ENCODE results near the gene ALX1. TPM values are rescaled to one million over a fixed set of nuclear protein-coding genes. Genes with fewer than 3 reads are reported as not detected.
"Not testable (repeated sequence)": the region's sequence is repeated elsewhere in the genome, so short reads cannot be mapped to it uniquely, and the experiment has no call there.

The ALX1 gene
- total RNA-seq, 1 experiment from 2014 or later: not detected

DNA sequence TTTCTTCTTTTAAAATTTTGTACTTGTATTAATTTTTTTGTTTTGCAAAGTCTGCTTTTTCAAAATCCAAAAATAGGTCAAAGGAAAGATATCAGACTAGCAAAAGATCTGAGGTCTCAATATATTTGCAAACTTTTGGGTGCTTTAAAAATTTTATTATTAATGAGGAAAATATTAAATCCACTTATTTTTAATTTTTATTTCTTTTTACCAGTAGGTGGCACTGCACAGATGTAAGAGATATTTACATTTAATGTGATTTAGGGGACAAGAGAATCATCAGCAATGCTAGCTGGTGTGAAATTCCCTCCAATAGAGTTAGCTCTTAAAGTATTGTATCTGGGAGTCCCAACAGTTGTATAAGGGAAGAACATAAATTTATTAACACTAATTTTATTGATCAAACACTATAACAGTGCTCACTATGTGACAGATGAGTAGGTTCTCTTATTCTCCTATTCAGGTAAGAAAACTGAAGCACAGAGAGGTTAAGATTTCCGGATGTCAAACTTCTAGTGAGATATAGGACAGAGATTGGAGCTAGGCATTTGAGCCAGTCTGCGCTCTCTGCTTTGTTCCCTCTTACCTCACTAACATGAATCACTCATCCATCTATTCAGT, 30.5 kb downstream of the ALX1 start:
- Histone ChIP-seq H3K4me2 (ENCODE audit: low read length) (no peak overlapping the region), H3K4me3 (replicated peaks in 1 of 2; ENCODE audit: low read depth in 1 of 2, low read length in 2 of 2) (no peak overlapping the region), H3K36me3 (ENCODE audit: control insufficient read depth in 1 of 2, insufficient read depth in 2 of 2, low read length in 2 of 2) (no peaks in the 10 kb centered on the region), H3K27ac (ENCODE audit: low read depth, low read length) (no peak overlapping the region), H3K79me2 (ENCODE audit: insufficient read depth, low read length) (no peaks in the 10 kb centered on the region), H4K20me1 (ENCODE audit: insufficient read depth) (no peaks in the 10 kb centered on the region), H3K4me1 (ENCODE audit: control insufficient read depth in 1 of 2, insufficient read depth in 2 of 2, low read length in 2 of 2) (no peaks in the 10 kb centered on the region), H2AFZ (ENCODE audit: low read depth, low read length, poor library complexity, severe bottlenecking) (no peak overlapping the region), H3K9ac (ENCODE audit: low read length) (no peak overlapping the region), H3K9me2 (ENCODE audit: insufficient read depth) (no peaks in the 10 kb centered on the region), H3K27me3 (ENCODE audit: insufficient read depth, low read length) (no peaks in the 10 kb centered on the region), H3K9me3 (ENCODE audit: control insufficient read depth in 1 of 2, insufficient read depth in 1 of 2, low read depth in 1 of 2, low read length in 2 of 2) (no peaks in the 10 kb centered on the region)
- ATAC-seq: peak; percentile 25; the same call in 1 of the 2 replicates
- intact Hi-C loops (cut with micrococcal nuclease): no loop called here
- TF ChIP-seq MAX (IDR thresholded peaks at IDR 0.05) (no peak), JUND (IDR thresholded peaks at IDR 0.05) (no peak), SRF (IDR thresholded peaks at IDR 0.05; ENCODE audit: low read depth) (no peak), EZH2 (IDR thresholded peaks at IDR 0.05) (no peak), ZNF274 (IDR thresholded peaks at IDR 0.05; ENCODE audit: low read depth, low read length) (no peak), CEBPB (IDR thresholded peaks at IDR 0.05; ENCODE audit: low read depth) (no peak), RAD21 (IDR thresholded peaks at IDR 0.05; ENCODE audit: low read depth) (0 out of 2 replicates have a peak, but pooled peaks have one; percentile 7), POLR2A (IDR thresholded peaks at IDR 0.05; ENCODE audit: borderline replicate concordance, extremely low read depth, insufficient read depth, insufficient read length) (no peak), EGR1 (IDR thresholded peaks at IDR 0.05; ENCODE audit: low read depth) (no peak)
- TF ChIP-seq, protein P1, sequence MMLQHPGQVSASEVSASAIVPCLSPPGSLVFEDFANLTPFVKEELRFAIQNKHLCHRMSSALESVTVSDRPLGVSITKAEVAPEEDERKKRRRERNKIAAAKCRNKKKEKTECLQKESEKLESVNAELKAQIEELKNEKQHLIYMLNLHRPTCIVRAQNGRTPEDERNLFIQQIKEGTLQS (IDR thresholded peaks at IDR 0.05): no peak
- TF ChIP-seq, protein P2, sequence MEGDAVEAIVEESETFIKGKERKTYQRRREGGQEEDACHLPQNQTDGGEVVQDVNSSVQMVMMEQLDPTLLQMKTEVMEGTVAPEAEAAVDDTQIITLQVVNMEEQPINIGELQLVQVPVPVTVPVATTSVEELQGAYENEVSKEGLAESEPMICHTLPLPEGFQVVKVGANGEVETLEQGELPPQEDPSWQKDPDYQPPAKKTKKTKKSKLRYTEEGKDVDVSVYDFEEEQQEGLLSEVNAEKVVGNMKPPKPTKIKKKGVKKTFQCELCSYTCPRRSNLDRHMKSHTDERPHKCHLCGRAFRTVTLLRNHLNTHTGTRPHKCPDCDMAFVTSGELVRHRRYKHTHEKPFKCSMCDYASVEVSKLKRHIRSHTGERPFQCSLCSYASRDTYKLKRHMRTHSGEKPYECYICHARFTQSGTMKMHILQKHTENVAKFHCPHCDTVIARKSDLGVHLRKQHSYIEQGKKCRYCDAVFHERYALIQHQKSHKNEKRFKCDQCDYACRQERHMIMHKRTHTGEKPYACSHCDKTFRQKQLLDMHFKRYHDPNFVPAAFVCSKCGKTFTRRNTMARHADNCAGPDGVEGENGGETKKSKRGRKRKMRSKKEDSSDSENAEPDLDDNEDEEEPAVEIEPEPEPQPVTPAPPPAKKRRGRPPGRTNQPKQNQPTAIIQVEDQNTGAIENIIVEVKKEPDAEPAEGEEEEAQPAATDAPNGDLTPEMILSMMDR (IDR thresholded peaks at IDR 0.05 in 2 of 3, conservative IDR thresholded peaks at IDR 0.05 in 1 of 3; ENCODE audit: borderline replicate concordance in 1 of 3, insufficient read depth in 1 of 3, low read depth in 2 of 3, low read length in 2 of 3): peak in 2 of 3 experiments; percentile 15 to 44; a peak in 2 of 6 replicates
- CTCF ChIA-PET: interaction anchor here (0.6 to 1.2 kb wide), 7 partner anchors 10 to 138 kb away, joined by 3 to 4 read pairs (median 3); no protein-coding TSS in a partner anchor
- no TSS peak for BruUV-seq (replicated peaks)
- peak; percentile 6 for DNase-seq (ENCODE audit: low read depth, low spot score)
- POLR2A ChIA-PET: no interaction called here
- RAD21 ChIA-PET (ENCODE audit: low non-redundant PET in 1 of 2, low total read pairs in 2 of 2, uncharacterized antibody in 2 of 2, unreplicated experiment in 2 of 2): no interaction called here

- H3K9ac ChIP-seq (ENCODE audit: low read length); H2AFZ ChIP-seq (ENCODE audit: low read depth, low read length, poor library complexity, severe bottlenecking); H3K4me3 ChIP-seq (replicated peaks in 1 of 2; ENCODE audit: low read depth in 1 of 2, low read length in 2 of 2); RAD21 ChIA-PET (ENCODE audit: low non-redundant PET in 1 of 2, low total read pairs in 2 of 2, uncharacterized antibody in 2 of 2, unreplicated experiment in 2 of 2); DNase-seq (ENCODE audit: low read depth, low spot score); H3K9me2 ChIP-seq (ENCODE audit: insufficient read depth); CTCF ChIA-PET; H3K79me2 ChIP-seq (ENCODE audit: insufficient read depth, low read length); H4K20me1 ChIP-seq (ENCODE audit: insufficient read depth); POLR2A ChIA-PET; H3K27ac ChIP-seq (ENCODE audit: low read depth, low read length); BruUV-seq (replicated peaks); H3K27me3 ChIP-seq (ENCODE audit: insufficient read depth, low read length); H3K4me2 ChIP-seq (ENCODE audit: low read length); H3K9me3 ChIP-seq (ENCODE audit: control insufficient read depth in 1 of 2, insufficient read depth in 1 of 2, low read depth in 1 of 2, low read length in 2 of 2); H3K36me3 ChIP-seq (ENCODE audit: control insufficient read depth in 1 of 2, insufficient read depth in 2 of 2, low read length in 2 of 2); intact Hi-C loops (cut with micrococcal nuclease); ATAC-seq; H3K4me1 ChIP-seq (ENCODE audit: control insufficient read depth in 1 of 2, insufficient read depth in 2 of 2, low read length in 2 of 2): not testable (repeated sequence)
These were observed 38.0 kb downstream of the ALX1 start for GRCh38 chr12:85317866-85318636.
